Measurements from ENCODE around the gene HHIP.

DNA sequence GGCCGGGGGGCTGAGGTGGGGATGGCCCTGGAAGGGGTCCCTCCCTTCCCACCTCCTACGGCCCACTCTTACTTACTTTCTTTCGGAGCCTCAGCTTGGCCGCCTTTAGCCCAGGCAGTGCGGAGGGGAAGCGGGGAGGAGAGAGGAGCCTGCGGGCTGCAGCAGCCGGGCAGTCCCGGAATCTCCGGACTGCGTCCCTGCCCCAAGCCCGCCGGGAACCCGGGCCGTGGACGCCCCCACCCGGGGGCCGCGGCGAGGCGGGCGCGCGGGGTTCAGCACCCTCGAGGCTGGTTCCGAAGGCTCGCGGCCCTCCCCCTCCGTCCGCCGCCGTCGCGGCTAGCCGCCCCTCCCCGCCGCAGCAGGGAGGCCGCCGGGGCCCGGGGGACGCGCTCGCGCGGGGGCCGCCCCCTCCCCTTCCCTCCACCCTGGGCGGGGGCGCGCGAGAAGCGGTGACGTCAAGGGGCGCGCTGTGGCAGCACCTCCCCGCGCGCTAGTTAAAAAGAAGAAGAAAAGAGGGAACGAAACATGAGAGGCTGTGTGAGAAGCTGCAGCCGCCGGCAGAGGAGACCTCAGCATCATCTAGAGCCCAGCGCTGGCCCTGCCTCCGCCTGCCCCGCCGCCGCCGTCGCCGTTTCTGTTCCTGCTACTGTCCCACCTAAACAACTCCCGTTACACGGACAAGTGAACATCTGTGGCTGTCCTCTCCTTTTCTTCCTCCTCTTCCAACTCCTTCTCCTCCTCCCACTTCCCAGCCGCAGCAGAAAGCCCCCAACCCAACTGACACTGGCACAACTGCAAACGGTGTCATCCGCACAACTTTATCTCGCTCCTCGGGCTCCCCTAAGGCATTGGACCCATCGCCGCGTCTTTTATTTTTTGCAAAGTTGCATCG, at the start of gene HHIP:
- TF ChIP-seq, protein P1, sequence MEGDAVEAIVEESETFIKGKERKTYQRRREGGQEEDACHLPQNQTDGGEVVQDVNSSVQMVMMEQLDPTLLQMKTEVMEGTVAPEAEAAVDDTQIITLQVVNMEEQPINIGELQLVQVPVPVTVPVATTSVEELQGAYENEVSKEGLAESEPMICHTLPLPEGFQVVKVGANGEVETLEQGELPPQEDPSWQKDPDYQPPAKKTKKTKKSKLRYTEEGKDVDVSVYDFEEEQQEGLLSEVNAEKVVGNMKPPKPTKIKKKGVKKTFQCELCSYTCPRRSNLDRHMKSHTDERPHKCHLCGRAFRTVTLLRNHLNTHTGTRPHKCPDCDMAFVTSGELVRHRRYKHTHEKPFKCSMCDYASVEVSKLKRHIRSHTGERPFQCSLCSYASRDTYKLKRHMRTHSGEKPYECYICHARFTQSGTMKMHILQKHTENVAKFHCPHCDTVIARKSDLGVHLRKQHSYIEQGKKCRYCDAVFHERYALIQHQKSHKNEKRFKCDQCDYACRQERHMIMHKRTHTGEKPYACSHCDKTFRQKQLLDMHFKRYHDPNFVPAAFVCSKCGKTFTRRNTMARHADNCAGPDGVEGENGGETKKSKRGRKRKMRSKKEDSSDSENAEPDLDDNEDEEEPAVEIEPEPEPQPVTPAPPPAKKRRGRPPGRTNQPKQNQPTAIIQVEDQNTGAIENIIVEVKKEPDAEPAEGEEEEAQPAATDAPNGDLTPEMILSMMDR (conservative IDR thresholded peaks at IDR 0.05) = no peak
- no peak for TF ChIP-seq EZH2 (IDR thresholded peaks at IDR 0.05; ENCODE audit: low read depth)
